Spleen (tissue), 7 donors: ENCODE measurements around the gene RNF157.

ENCODE experiments used
- CTCF ChIP-seq, 11 experiments: fragments of 200-600 bp in 7 of 11; fragments of 450-650 bp in 4 of 11; sonication (generic) in 4 of 11; IDR thresholded peaks in 8 of 11; conservative IDR thresholded peaks in 3 of 11; 1 replicate in 7 of 11; 2 replicates in 4 of 11; pipeline versions ENCODE4 v1.4.0 to v1.8.0; 2016 to 2021; ENCODE audit warnings: antibody characterized with exemption in 11 of 11, inconsistent platforms in 4 of 11, mild to moderate bottlenecking in 1 of 11
- POLR2A ChIP-seq, 3 donors: fragments of 450-650 bp; IDR thresholded peaks; one replicate each; pipeline ENCODE4 v1.5.1; 2017; ENCODE audit warnings: antibody characterized with exemption in 3 of 3, mild to moderate bottlenecking in 1 of 3
- POLR2AphosphoS5 ChIP-seq, 3 donors: sonication (generic); formaldehyde crosslinking; IDR thresholded peaks; one replicate each; pipeline ENCODE4 v1.5.1; 2017; ENCODE audit warnings: antibody characterized with exemption in 3 of 3
- donor health status: DM: no; HTN: no; CAD: no; lungs with moderate emphysema.
- donor health status: DM: no; HTN: no; CAD: no.
- donor health status: DM: no; HTN: no; CAD: no.

DNA sequence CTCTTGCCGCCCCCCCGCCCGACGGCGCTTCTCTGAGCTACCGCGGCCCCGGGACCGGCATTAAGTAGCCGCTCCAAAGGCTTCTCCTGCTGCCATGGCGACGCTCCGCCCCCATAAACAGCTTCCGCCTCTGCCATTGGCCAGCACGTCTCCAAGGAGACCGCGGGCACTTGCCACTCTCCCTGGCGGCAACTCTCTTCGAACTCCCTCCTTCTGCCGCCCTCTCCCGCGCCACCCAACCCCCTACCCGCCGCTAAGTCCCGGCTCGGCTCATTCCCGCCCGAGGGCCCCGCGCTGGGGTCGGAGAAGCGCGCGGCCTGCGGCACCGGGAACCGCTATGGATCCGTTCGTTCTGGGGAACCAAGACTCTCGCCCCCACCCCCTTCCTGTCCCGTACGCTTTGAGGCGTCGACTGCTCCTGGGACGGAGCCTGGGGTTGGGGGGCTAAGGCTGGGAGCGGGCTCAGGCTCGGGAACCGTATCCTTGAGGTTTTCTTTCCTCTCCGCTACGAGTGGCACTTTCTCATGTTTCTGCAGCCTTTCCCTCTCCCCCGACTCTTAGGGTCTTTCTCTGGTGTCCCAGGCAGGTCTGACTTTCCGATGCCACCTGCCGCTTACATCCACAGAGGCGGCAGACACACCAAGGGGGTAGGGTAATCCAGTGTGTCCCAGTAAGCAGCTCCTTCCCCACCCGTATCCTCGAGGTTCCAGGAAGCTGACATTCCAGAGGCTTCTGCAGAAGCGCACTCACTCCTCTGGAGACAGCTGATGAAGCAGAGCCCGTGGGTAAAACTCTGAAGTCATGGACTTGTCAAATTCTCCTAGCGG, 98.9 kb downstream of the RNF157 start, which contains the start of gene FOXJ1:
- TF ChIP-seq POLR2A (IDR thresholded peaks at IDR 0.05) (no peak), CTCF (IDR thresholded peaks at IDR 0.05 in 8 of 11, conservative IDR thresholded peaks at IDR 0.05 in 3 of 11) (peak in 1 of 11 experiments; percentile 35), POLR2AphosphoS5 (IDR thresholded peaks at IDR 0.05) (peak in 2 of 3 donors; percentile 57 to 77)
